Adipocyte (in vitro differentiated cells): ENCODE data around the gene ERCC6L2.

Source experiments
- DNase-seq: peaks from one replicate; pipeline ENCODE4 v3.0.0-alpha.2; 2015; ENCODE audit warnings: low read depth
- H3K27me3 ChIP-seq: replicated peaks from 2 replicates; pipeline ENCODE4 v1.7.0; 2013; ENCODE audit warnings: mild to moderate bottlenecking, low read length, moderate library complexity; ENCODE audit not compliant: control insufficient read depth, insufficient read depth
- H3K36me3 ChIP-seq: 2 replicates; pipeline ENCODE4 v1.7.0; 2013; ENCODE audit warnings: low read length, mild to moderate bottlenecking, moderate library complexity; ENCODE audit not compliant: control insufficient read depth, insufficient read depth, severe bottlenecking
- H3K4me1 ChIP-seq: 2 replicates; pipeline ENCODE4 v1.7.0; 2013; ENCODE audit warnings: mild to moderate bottlenecking, low read length, moderate library complexity; ENCODE audit not compliant: control insufficient read depth, insufficient read depth
- H3K4me3 ChIP-seq: 2 replicates; pipeline ENCODE4 v1.7.0; 2013; ENCODE audit warnings: mild to moderate bottlenecking, low read length, moderate library complexity
- H3K9ac ChIP-seq: 2 replicates; pipeline ENCODE4 v1.7.0; 2013; ENCODE audit warnings: mild to moderate bottlenecking, low read length, moderate library complexity
- H3K9me3 ChIP-seq: 2 replicates; pipeline ENCODE4 v1.7.0; 2013; ENCODE audit warnings: mild to moderate bottlenecking, low read length, moderate library complexity; ENCODE audit not compliant: control insufficient read depth

Gene ERCC6L2

GRCh38 chr9:95840074-95840473 is 35.4 kb upstream of the ERCC6L2 start:
- Histone ChIP-seq H3K27me3 (no peaks in the 10 kb centered on the region), H3K4me1 (peaks cover 15% of the 10 kb centered on the region), H3K36me3 (no peaks in the 10 kb centered on the region), H3K4me3 (peak overlapping the region; percentile 24), H3K9me3 (no peaks in the 10 kb centered on the region), H3K9ac (peak overlapping the region; percentile 14)
- peak; percentile 78 for DNase-seq

- no peak for DNase-seq
- no peaks in the 10 kb centered on the region for H3K9me3 ChIP-seq
- peaks cover 28% of the 10 kb centered on the region for H3K4me1 ChIP-seq
- H3K27me3 ChIP-seq, result no peaks in the 10 kb centered on the region
- H3K9ac ChIP-seq, result no peak overlapping the region
- H3K4me3 ChIP-seq, result no peak overlapping the region
- H3K36me3 ChIP-seq, result no peaks in the 10 kb centered on the region
Measured at GRCh38 chr9:95841377-95841776, 34.1 kb upstream of the ERCC6L2 start.

GRCh38 chr9:95845751-95846150 is 29.7 kb upstream of the ERCC6L2 start:
- Histone ChIP-seq H3K27me3 (no peaks in the 10 kb centered on the region), H3K36me3 (no peaks in the 10 kb centered on the region), H3K4me1 (peaks cover 14% of the 10 kb centered on the region), H3K9me3 (no peaks in the 10 kb centered on the region), H3K9ac (no peak overlapping the region), H3K4me3 (no peak overlapping the region)
- peak; percentile 74 for DNase-seq

GRCh38 chr9:95848764-95849163 is 26.7 kb upstream of the ERCC6L2 start:
- Histone ChIP-seq H3K9ac (no peak overlapping the region), H3K4me3 (no peak overlapping the region), H3K9me3 (no peaks in the 10 kb centered on the region), H3K4me1 (peaks cover 23% of the 10 kb centered on the region), H3K27me3 (no peaks in the 10 kb centered on the region), H3K36me3 (no peaks in the 10 kb centered on the region)
- no peak for DNase-seq

- H3K9ac ChIP-seq, result no peak overlapping the region
- peak; percentile 39 for DNase-seq
- no peaks in the 10 kb centered on the region for H3K36me3 ChIP-seq
- no peak overlapping the region for H3K4me3 ChIP-seq
- H3K9me3 ChIP-seq, result no peaks in the 10 kb centered on the region
- peaks cover 40% of the 10 kb centered on the region for H3K4me1 ChIP-seq
- H3K27me3 ChIP-seq, result no peaks in the 10 kb centered on the region
Measured at GRCh38 chr9:95852059-95853032, 23.1 kb upstream of the ERCC6L2 start.

- DNase-seq, result peak; percentile 84
- peak overlapping the region; percentile 10 for H3K9ac ChIP-seq
- H3K9me3 ChIP-seq, result no peaks in the 10 kb centered on the region
- peak overlapping the region; percentile 49 for H3K4me3 ChIP-seq
- H3K4me1 ChIP-seq, result peaks cover 46% of the 10 kb centered on the region
- H3K36me3 ChIP-seq, result no peaks in the 10 kb centered on the region
- no peaks in the 10 kb centered on the region for H3K27me3 ChIP-seq
Measured at GRCh38 chr9:95854386-95855020, 21.0 kb upstream of the ERCC6L2 start.

GRCh38 chr9:95855961-95856360 is 19.5 kb upstream of the ERCC6L2 start:
- H3K4me3 ChIP-seq, result no peak overlapping the region
- peaks cover 46% of the 10 kb centered on the region for H3K4me1 ChIP-seq
- no peaks in the 10 kb centered on the region for H3K9me3 ChIP-seq
- DNase-seq, result no peak
- no peak overlapping the region for H3K9ac ChIP-seq
- no peaks in the 10 kb centered on the region for H3K27me3 ChIP-seq
- no peaks in the 10 kb centered on the region for H3K36me3 ChIP-seq

- peaks cover 43% of the 10 kb centered on the region for H3K4me1 ChIP-seq
- no peak overlapping the region for H3K9ac ChIP-seq
- peaks cover 3% of the 10 kb centered on the region for H3K9me3 ChIP-seq
- peak; percentile 90 for DNase-seq
- H3K4me3 ChIP-seq, result no peak overlapping the region
- no peaks in the 10 kb centered on the region for H3K27me3 ChIP-seq
- H3K36me3 ChIP-seq, result no peaks in the 10 kb centered on the region
Measured at GRCh38 chr9:95857124-95857523, 18.4 kb upstream of the ERCC6L2 start.

- no peak overlapping the region for H3K9ac ChIP-seq
- peaks cover 9% of the 10 kb centered on the region for H3K9me3 ChIP-seq
- H3K4me1 ChIP-seq, result peaks cover 42% of the 10 kb centered on the region
- no peaks in the 10 kb centered on the region for H3K27me3 ChIP-seq
- DNase-seq, result no peak
- no peaks in the 10 kb centered on the region for H3K36me3 ChIP-seq
- H3K4me3 ChIP-seq, result no peak overlapping the region
Measured at GRCh38 chr9:95857896-95858295, 17.6 kb upstream of the ERCC6L2 start.

- Histone ChIP-seq H3K4me3 (no peak overlapping the region), H3K36me3 (no peaks in the 10 kb centered on the region), H3K4me1 (peaks cover 6% of the 10 kb centered on the region), H3K9ac (no peak overlapping the region), H3K9me3 (peaks cover 9% of the 10 kb centered on the region), H3K27me3 (no peaks in the 10 kb centered on the region)
- DNase-seq, result no peak
Measured at GRCh38 chr9:95862343-95862742, 13.1 kb upstream of the ERCC6L2 start.

GRCh38 chr9:95864852-95865580 is 10.5 kb upstream of the ERCC6L2 start:
- Histone ChIP-seq H3K27me3 (no peaks in the 10 kb centered on the region), H3K4me1 (no peaks in the 10 kb centered on the region), H3K4me3 (no peak overlapping the region), H3K36me3 (no peaks in the 10 kb centered on the region), H3K9me3 (peaks cover 9% of the 10 kb centered on the region), H3K9ac (no peak overlapping the region)
- no peak for DNase-seq
